H1 (cell line): ENCODE measurements around the gene CTNNA3. TPM values are rescaled to one million over a fixed set of nuclear protein-coding genes. Genes with fewer than 3 reads are reported as not detected.

ENCODE experiments used
- YY1 ChIP-seq: IDR thresholded peaks from 2 replicates; pipeline ENCODE4 v1.6.1; 2011; ENCODE audit warnings: low read depth, mild to moderate bottlenecking, low read length
- polyA plus RNA-seq, 7 experiments: library from polyadenylated mRNA; depleted of rRNA in 3 of 7; stranded (reverse) in 5 of 7; unstranded in 2 of 7; fragments of >200 nt in 5 of 7; fragments of 200-250 nt in 2 of 7; gene quantifications; 1 replicate in 5 of 7; 2 replicates in 1 of 7; 4 replicates in 1 of 7; pipeline versions ENCODE4 v1.2.1 to v1.2.3, GENCODE V29; 2011 to 2013; ENCODE audit warnings: missing spikeins in 2 of 7, mixed read lengths in 2 of 7
- total RNA-seq: library from RNA; stranded (reverse); fragmentation: NEBNext Ultra II Directional; extraction: Animal tissue kit (Norgen Biotek cat#: 25700); gene quantifications from 2 replicates; pipeline ENCODE4 v1.2.1, GENCODE V29; 2021

CTNNA3 gene
- total and polyA plus RNA-seq, 2 of the 8 experiments (the other 6 are each of a cell fraction or from before 2014, with no cell fraction given), result 1.3 to 1.5 TPM

DNA sequence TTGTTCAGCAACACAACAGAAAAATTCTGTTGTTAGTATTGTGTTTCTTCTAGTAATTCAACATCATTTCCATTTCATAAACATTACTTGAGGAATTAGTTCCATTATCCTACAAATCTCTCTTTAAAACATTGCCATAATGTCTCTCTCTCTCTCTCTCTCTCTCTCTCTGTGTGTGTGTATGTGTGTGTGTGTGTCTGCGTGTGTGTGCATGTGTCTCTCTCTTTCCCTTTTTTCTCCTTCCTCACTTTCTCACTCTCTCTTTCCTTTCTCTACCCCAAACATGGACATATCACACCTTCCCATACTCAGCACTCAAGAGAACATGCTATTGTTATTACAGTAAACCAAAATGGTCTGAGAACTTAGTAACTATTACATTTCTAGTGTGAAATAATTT, 753.6 kb downstream of the CTNNA3 start (continued):
- no peak for TF ChIP-seq YY1
